Neural cell (in vitro differentiated cells): ENCODE results near the gene PRDM2. TPM values are rescaled to one million over a fixed set of nuclear protein-coding genes. Genes with fewer than 3 reads are reported as not detected.

Experiments
- H2AFZ ChIP-seq: fragments of 200-600, 300-800 bp; sonication (generic), shearing (Covaris generic); 2 replicates; pipeline ENCODE4 v1.6.0; 2014; ENCODE audit warnings: low read depth, mild to moderate bottlenecking, antibody characterized with exemption, low read length, moderate library complexity
- H3F3A ChIP-seq: fragments of 200-600 bp; shearing (Covaris generic); 2 replicates; pipeline ENCODE4 v1.6.1; 2016; ENCODE audit warnings: mild to moderate bottlenecking, moderate library complexity, mixed read lengths, antibody characterized with exemption, low read length; ENCODE audit not compliant: insufficient read depth, poor library complexity, severe bottlenecking
- H3K27ac ChIP-seq: fragments of 200-600, 300-800 bp; sonication (generic), shearing (Covaris generic); 2 replicates; pipeline ENCODE4 v1.5.1; 2014; ENCODE audit warnings: mild to moderate bottlenecking, low read length, moderate library complexity
- H3K27me3 ChIP-seq: fragments of 300-800, 200-600 bp; sonication (generic), shearing (Covaris generic); 2 replicates; pipeline ENCODE4 v1.6.0; 2014; ENCODE audit warnings: mild to moderate bottlenecking, low read depth, low read length, moderate library complexity; ENCODE audit not compliant: insufficient read depth
- H3K36me3 ChIP-seq: fragments of 300-800, 200-600 bp; sonication (generic), shearing (Covaris generic); 2 replicates; pipeline ENCODE4 v1.5.1; 2014; ENCODE audit warnings: mild to moderate bottlenecking, antibody characterized with exemption, low read length, moderate library complexity; ENCODE audit not compliant: insufficient read depth
- H3K4me2 ChIP-seq: fragments of 300-800, 200-600 bp; sonication (generic), shearing (Covaris generic); 2 replicates; pipeline ENCODE4 v1.6.0; 2014; ENCODE audit warnings: mild to moderate bottlenecking, low read length
- H3K4me3 ChIP-seq: fragments of 300-800, 200-600 bp; sonication (generic), shearing (Covaris generic); 2 replicates; pipeline ENCODE4 v1.5.1; 2014; ENCODE audit warnings: mild to moderate bottlenecking, low read length, moderate library complexity
- H3K79me2 ChIP-seq: fragments of 200-600 bp; shearing (Covaris generic); replicated peaks from 2 replicates; pipeline ENCODE4 v1.6.0; 2014; ENCODE audit warnings: mild to moderate bottlenecking, low read length, moderate library complexity; ENCODE audit not compliant: insufficient read depth
- H3K9ac ChIP-seq: fragments of 300-800, 200-600 bp; sonication (generic), shearing (Covaris generic); 2 replicates; pipeline ENCODE4 v1.6.1; 2016; ENCODE audit warnings: mild to moderate bottlenecking, low read length, mixed read lengths
- H3K9me2 ChIP-seq: fragments of 200-600 bp; shearing (Covaris generic); 2 replicates; pipeline ENCODE4 v1.6.1; 2016; ENCODE audit warnings: mild to moderate bottlenecking, low read length, mixed read lengths; ENCODE audit not compliant: insufficient read depth
- H3K9me3 ChIP-seq: fragments of 200-600, 300-800 bp; sonication (generic), shearing (Covaris generic); 2 replicates; pipeline ENCODE4 v1.6.1; 2016; ENCODE audit warnings: mild to moderate bottlenecking, mixed run types, low read length, moderate library complexity, mixed read lengths
- H4K20me1 ChIP-seq: fragments of 200-600 bp; shearing (Covaris generic); 2 replicates; pipeline ENCODE4 v1.6.1; 2016; ENCODE audit warnings: mild to moderate bottlenecking, mixed run types; ENCODE audit not compliant: insufficient read depth
- EP300 ChIP-seq: fragments of 450-650 bp; conservative IDR thresholded peaks from 2 replicates; pipeline ENCODE4 v1.6.1; 2014; ENCODE audit warnings: antibody characterized with exemption, mild to moderate bottlenecking, moderate library complexity; ENCODE audit not compliant: poor library complexity, severe bottlenecking
- EZH2 ChIP-seq: fragments of 200-600, 300-800 bp; shearing (Covaris generic), sonication (generic); IDR thresholded peaks from 2 replicates; pipeline ENCODE4 v1.6.1; 2014; ENCODE audit warnings: antibody characterized with exemption, low read length, borderline replicate concordance, mild to moderate bottlenecking; ENCODE audit not compliant: insufficient read depth, poor library complexity, severe bottlenecking
- MXI1 ChIP-seq: fragments of 450-650 bp; conservative IDR thresholded peaks from 2 replicates; pipeline ENCODE4 v1.6.1; 2014; ENCODE audit warnings: antibody characterized with exemption, mild to moderate bottlenecking; ENCODE audit not compliant: poor library complexity, severe bottlenecking
- POLR2AphosphoS5 ChIP-seq: IDR thresholded peaks from 2 replicates; pipeline ENCODE4 v1.6.1; 2012
- RAD21 ChIP-seq: fragments of 450-650 bp; conservative IDR thresholded peaks from 2 replicates; pipeline ENCODE4 v1.6.1; 2014; ENCODE audit warnings: antibody characterized with exemption, mild to moderate bottlenecking, moderate library complexity
- SMC3 ChIP-seq: fragments of 450-650 bp; conservative IDR thresholded peaks from 2 replicates; pipeline ENCODE4 v1.6.1; 2014; ENCODE audit warnings: antibody characterized with exemption, mild to moderate bottlenecking, moderate library complexity; ENCODE audit not compliant: poor library complexity
- TAF1 ChIP-seq: IDR thresholded peaks from 2 replicates; pipeline ENCODE4 v1.6.1; 2012; ENCODE audit warnings: low read depth
- polyA plus RNA-seq: library from polyadenylated mRNA; depleted of rRNA; stranded (reverse); fragments of >200 nt; gene quantifications from 2 replicates; pipeline ENCODE4 v1.2.3, GENCODE V29; 2014
- TF ChIP-seq, protein P1 (sequence below): fragments of 450-650 bp; IDR thresholded peaks from 2 replicates; pipeline ENCODE4 v1.5.1; 2014; ENCODE audit warnings: antibody characterized with exemption, mild to moderate bottlenecking, moderate library complexity; ENCODE audit not compliant: poor library complexity, severe bottlenecking
- TF ChIP-seq, protein P2 (sequence below): IDR thresholded peaks from 2 replicates; pipeline ENCODE4 v1.6.1; 2012; ENCODE audit warnings: borderline replicate concordance

PRDM2 gene
- polyA plus RNA-seq, 1 donor from 2014 or later = 10.7 TPM

DNA sequence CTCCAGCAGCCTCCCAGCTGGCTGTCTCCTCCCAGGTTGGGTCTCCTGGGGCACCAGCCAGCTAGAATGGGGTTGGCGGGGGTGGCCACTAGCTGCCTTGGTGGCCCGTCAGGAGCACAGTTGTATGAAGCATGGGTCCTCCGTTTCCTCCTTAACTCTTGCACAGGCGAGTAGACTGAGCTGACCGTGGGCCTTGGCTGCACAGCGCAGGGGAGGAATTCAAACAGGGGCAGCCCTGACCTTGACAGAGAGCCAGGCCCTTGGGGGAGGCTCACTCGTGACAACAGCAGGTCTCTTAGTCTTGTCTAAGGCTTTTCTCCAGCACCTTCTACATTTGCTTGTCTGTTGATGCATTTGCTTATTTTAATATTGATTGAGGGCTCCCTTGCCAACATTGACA lies 114.1 kb downstream of the PRDM2 start:
- Histone ChIP-seq H3K4me2 (no peak overlapping the region), H3F3A (no peaks in the 10 kb centered on the region), H3K27ac (no peak overlapping the region), H3K4me3 (no peak overlapping the region), H3K27me3 (no peaks in the 10 kb centered on the region), H4K20me1 (no peaks in the 10 kb centered on the region), H3K79me2 (no peaks in the 10 kb centered on the region), H2AFZ (no peak overlapping the region), H3K9ac (no peak overlapping the region), H3K36me3 (no peaks in the 10 kb centered on the region), H3K9me3 (no peaks in the 10 kb centered on the region), H3K9me2 (no peaks in the 10 kb centered on the region)
- TF ChIP-seq SMC3 (no peak), RAD21 (no peak), TAF1 (no peak), POLR2AphosphoS5 (no peak)

DNA sequence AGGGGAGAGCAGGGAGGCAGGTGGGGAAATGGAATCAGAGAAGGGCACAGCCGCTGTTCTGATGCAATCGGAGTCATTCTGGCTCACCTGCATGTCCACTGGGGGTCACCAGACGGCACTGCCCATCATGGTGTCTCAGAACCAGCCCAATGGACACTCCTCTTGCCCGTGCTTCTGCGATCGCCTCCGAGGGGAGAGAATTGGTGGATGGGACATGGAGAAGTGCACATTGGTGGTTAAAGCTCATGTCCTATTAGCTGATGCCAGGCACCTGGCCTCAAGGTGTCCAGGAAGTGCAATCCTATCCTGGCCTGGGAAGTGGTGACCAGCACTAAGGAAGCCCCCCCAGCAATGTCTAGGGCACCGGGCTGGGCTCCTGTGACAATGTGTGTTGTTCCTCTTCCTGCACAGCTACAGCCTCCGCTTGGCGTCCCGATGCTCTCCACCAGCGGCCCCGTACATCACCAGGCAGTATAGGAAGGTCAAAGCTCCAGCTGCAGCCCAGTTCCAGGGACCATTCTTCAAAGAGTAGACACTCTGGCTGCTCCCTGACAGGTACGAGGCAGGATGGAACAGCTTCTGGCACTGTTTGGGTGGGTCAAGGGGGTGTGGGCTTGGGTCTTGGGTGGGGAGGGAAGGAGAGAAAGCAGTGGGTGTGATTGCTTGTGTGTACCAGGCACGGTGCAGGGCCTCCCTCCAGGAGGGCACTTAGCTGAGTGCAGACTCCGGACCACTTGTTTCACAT lies 116.2 kb downstream of the PRDM2 start:
- Histone ChIP-seq H3K27ac (no peak overlapping the region), H3F3A (no peaks in the 10 kb centered on the region), H3K27me3 (no peaks in the 10 kb centered on the region), H3K9me3 (no peaks in the 10 kb centered on the region), H3K9me2 (no peaks in the 10 kb centered on the region), H3K4me2 (no peak overlapping the region), H3K4me3 (no peak overlapping the region), H3K9ac (no peak overlapping the region), H3K79me2 (no peaks in the 10 kb centered on the region), H4K20me1 (no peaks in the 10 kb centered on the region), H3K36me3 (no peaks in the 10 kb centered on the region), H2AFZ (no peak overlapping the region)
- TF ChIP-seq MXI1 = no peak
- TF ChIP-seq POLR2AphosphoS5 = no peak
- TF ChIP-seq, protein P1, sequence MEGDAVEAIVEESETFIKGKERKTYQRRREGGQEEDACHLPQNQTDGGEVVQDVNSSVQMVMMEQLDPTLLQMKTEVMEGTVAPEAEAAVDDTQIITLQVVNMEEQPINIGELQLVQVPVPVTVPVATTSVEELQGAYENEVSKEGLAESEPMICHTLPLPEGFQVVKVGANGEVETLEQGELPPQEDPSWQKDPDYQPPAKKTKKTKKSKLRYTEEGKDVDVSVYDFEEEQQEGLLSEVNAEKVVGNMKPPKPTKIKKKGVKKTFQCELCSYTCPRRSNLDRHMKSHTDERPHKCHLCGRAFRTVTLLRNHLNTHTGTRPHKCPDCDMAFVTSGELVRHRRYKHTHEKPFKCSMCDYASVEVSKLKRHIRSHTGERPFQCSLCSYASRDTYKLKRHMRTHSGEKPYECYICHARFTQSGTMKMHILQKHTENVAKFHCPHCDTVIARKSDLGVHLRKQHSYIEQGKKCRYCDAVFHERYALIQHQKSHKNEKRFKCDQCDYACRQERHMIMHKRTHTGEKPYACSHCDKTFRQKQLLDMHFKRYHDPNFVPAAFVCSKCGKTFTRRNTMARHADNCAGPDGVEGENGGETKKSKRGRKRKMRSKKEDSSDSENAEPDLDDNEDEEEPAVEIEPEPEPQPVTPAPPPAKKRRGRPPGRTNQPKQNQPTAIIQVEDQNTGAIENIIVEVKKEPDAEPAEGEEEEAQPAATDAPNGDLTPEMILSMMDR = no peak
- TF ChIP-seq EZH2 = no peak
- TF ChIP-seq EP300 = no peak
- no peak for TF ChIP-seq TAF1
- no peak for TF ChIP-seq RAD21
- TF ChIP-seq, protein P2, sequence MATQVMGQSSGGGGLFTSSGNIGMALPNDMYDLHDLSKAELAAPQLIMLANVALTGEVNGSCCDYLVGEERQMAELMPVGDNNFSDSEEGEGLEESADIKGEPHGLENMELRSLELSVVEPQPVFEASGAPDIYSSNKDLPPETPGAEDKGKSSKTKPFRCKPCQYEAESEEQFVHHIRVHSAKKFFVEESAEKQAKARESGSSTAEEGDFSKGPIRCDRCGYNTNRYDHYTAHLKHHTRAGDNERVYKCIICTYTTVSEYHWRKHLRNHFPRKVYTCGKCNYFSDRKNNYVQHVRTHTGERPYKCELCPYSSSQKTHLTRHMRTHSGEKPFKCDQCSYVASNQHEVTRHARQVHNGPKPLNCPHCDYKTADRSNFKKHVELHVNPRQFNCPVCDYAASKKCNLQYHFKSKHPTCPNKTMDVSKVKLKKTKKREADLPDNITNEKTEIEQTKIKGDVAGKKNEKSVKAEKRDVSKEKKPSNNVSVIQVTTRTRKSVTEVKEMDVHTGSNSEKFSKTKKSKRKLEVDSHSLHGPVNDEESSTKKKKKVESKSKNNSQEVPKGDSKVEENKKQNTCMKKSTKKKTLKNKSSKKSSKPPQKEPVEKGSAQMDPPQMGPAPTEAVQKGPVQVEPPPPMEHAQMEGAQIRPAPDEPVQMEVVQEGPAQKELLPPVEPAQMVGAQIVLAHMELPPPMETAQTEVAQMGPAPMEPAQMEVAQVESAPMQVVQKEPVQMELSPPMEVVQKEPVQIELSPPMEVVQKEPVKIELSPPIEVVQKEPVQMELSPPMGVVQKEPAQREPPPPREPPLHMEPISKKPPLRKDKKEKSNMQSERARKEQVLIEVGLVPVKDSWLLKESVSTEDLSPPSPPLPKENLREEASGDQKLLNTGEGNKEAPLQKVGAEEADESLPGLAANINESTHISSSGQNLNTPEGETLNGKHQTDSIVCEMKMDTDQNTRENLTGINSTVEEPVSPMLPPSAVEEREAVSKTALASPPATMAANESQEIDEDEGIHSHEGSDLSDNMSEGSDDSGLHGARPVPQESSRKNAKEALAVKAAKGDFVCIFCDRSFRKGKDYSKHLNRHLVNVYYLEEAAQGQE = no peak
- TF ChIP-seq SMC3 = no peak
